NCI-H1048 (cell line): ENCODE data around the gene TMEM61.

ENCODE experiments used
- DNase-seq: peaks from one replicate; lab custom pipeline; 2025; lab: John Stamatoyannopoulos, UW

The TMEM61 gene

DNA sequence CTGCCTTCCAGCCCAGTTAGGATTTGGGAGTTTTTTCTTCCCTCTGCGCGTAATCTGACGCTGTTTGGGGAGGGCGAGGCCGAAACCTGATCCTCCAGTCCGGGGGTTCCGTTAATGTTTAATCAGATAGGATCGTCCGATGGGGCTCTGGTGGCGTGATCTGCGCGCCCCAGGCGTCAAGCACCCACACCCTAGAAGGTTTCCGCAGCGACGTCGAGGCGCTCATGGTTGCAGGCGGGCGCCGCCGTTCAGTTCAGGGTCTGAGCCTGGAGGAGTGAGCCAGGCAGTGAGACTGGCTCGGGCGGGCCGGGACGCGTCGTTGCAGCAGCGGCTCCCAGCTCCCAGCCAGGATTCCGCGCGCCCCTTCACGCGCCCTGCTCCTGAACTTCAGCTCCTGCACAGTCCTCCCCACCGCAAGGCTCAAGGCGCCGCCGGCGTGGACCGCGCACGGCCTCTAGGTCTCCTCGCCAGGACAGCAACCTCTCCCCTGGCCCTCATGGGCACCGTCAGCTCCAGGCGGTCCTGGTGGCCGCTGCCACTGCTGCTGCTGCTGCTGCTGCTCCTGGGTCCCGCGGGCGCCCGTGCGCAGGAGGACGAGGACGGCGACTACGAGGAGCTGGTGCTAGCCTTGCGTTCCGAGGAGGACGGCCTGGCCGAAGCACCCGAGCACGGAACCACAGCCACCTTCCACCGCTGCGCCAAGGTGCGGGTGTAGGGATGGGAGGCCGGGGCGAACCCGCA lies 59.1 kb downstream of the TMEM61 start, which contains the start of gene PCSK9:
Gene PCSK9 (plus strand): TSS at position 207 of the 741 bp plus-strand sequence. CDS start 290 bp downstream, at position 497.
- DNase-seq: no peak

DNA sequence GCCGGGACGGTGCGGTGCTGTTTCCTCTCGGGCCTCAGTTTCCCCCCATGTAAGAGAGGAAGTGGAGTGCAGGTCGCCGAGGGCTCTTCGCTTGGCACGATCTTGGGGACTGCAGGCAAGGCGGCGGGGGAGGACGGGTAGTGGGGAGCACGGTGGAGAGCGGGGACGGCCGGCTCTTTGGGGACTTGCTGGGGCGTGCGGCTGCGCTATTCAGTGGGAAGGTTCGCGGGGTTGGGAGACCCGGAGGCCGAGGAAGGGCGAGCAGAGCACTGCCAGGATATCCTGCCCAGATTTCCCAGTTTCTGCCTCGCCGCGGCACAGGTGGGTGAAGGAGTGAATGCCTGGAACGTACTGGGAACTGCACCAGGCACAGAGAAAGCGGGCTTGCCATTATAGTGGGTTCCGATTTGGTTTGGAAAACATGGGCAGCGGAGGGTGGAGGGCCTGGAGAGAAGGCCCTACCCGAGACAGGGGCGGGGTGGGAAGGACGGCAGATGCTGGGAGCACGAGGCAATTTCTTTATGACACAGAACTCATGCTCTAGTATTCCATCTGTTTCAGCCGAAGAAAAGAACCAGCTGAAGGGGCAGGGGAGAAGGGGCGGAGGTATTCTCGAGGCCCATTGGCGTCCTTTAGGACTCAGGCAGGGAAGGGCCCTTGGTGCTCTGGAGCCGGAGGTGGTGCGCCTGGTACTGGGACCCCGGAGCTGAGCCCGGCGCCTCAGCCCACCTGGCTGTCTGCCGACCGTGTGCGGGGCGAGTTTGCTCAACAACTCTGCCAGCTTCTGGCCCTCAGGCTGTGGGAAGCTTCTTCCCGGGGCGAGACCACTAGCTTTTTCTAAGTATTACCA lies 59.9 kb downstream of the TMEM61 start:
- no peak for DNase-seq

DNA sequence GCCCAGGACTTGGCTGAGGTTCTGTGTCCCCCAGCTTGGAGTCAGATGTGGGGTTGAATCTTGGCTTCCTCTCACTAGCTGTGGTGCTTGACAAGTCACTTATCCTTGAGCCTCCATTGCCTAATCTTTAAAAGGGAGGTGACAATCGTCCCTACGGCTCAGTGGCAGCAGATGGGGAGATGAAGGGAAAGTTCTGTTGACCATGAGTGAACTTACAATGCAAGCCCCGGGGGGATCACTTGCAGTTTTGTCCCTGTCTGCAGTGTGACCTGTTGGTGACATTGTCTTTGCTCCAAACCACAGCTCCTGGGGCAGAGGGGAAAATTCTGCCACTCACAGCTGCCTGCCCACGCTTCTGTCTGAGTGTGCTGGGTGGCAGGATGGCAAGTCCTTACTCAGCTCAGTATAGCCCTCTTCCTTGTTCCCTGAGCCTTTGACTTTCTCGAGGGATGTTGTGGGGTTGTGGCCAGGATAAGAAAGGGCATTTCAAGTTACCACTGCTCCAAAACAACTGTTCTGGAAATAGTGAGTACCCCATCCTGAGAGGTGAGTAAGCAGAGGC lies 60.6 kb downstream of the TMEM61 start:
- DNase-seq: no peak

DNA sequence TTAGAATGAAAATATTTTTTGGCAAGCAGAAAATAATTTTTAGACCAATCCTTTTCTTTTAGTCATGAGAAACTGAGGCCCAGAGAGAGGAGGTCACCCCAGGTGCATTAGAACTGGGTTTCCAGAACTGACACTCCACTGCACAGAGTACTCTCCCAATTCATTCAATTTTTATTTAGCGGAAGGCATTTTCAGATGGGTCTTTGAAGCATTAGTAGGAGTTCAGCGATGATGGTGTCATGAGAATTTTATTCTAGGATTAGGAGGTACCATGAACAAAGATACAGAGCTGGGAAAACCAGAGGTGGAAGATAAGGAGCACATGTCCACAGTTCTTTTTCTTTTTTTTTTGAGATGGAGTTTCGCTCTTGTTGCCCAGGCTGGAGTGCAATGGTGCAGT lies 61.2 kb downstream of the TMEM61 start:
- no peak for DNase-seq
